ENCODE data around the gene TMEM43.

TMEM43 gene

DNA sequence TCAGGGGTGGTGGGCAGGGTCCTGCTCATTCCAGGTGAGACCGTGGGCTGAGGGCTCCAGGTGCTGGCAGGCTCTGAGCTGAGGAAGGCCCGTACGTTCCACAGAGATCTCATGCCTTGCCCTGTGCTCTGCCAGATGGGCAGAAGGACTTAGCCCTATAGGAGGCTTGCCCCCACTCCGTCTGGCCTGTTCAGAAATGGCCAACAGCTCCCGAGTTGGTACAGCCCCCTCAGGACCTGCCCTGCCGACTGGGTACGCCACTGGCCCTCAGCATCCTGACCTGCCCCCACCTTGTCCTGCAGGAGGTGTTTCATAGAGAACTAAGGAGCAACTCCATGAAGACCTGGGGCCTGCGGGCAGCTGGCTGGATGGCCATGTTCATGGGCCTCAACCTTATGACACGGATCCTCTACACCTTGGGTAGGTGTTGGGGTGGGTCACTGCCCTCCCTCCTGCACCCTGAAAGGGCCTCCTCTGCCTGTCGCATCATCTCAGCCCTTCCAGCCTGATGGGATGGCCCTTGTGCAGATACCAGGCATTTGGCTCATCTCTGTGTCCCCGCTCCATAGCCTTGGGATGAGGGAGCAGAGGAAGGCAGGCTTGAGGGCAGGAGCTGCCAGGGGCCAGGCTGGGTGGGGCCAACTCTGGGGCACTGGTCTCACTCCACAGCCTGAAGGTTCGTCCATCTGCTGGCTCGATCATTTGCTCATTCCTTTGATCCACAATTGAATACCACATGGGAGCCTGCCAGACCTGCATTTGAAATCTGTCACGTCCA lies 14.2 kb downstream of the TMEM43 start:
- TF ChIP-seq, protein P1, sequence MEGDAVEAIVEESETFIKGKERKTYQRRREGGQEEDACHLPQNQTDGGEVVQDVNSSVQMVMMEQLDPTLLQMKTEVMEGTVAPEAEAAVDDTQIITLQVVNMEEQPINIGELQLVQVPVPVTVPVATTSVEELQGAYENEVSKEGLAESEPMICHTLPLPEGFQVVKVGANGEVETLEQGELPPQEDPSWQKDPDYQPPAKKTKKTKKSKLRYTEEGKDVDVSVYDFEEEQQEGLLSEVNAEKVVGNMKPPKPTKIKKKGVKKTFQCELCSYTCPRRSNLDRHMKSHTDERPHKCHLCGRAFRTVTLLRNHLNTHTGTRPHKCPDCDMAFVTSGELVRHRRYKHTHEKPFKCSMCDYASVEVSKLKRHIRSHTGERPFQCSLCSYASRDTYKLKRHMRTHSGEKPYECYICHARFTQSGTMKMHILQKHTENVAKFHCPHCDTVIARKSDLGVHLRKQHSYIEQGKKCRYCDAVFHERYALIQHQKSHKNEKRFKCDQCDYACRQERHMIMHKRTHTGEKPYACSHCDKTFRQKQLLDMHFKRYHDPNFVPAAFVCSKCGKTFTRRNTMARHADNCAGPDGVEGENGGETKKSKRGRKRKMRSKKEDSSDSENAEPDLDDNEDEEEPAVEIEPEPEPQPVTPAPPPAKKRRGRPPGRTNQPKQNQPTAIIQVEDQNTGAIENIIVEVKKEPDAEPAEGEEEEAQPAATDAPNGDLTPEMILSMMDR (IDR thresholded peaks at IDR 0.05; ENCODE audit: low read depth, low read length) = no peak
- H3K9me3 ChIP-seq = no peaks in the 10 kb centered on the region
- H3K4me1 ChIP-seq = no peaks in the 10 kb centered on the region
- DNase-seq = no peak
- no peak overlapping the region for H3K4me3 ChIP-seq (ENCODE audit: low read depth, low read length)
- H3K36me3 ChIP-seq = no peaks in the 10 kb centered on the region
- H3K27me3 ChIP-seq = no peaks in the 10 kb centered on the region

DNA sequence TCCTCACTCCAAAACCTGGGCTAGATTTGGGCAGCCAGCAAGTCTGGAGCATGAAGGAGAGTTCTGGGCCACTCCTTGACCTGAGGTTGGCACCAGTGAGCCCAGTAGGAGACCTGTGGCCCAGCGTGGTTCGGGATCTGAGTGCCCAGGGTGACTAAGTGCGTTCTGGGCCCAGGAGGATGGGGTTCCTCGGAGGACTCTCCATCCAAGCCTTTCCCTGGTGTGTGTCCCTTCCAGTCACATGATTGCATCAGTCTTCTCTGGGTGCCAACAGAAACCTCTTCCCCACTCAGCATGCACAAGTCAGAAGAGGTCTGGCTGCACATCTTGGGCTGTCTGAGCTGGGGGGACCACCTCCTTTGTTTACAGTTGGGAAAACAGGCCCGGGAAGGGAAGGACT lies 14.9 kb downstream of the TMEM43 start:
- TF ChIP-seq, protein P1 (IDR thresholded peaks at IDR 0.05; ENCODE audit: low read depth, low read length) = no peak
- Histone ChIP-seq H3K27me3 (no peaks in the 10 kb centered on the region), H3K4me1 (no peaks in the 10 kb centered on the region), H3K9me3 (no peaks in the 10 kb centered on the region), H3K36me3 (no peaks in the 10 kb centered on the region), H3K4me3 (ENCODE audit: low read depth, low read length) (no peak overlapping the region)
- no peak for DNase-seq

DNA sequence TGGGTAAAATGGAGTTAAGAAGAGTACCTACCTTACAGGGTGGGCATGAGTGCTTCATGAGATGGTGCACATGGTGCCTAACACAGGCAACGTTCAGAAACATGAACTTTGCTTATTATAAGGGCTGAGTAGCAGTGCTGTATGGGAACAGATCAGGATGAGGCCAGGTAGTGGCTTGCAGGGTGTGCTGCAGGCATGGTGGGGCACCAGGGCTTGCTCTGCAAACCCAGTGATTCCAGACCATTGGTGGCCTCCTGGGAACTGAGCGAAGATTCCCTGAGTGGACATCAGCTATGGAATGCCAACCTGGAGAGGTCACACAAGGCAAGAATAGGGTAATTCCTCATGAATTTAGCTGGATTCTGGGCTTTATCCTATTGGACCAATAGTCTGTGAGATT lies 15.8 kb downstream of the TMEM43 start:
- no peaks in the 10 kb centered on the region for H3K4me1 ChIP-seq
- no peaks in the 10 kb centered on the region for H3K27me3 ChIP-seq
- H3K36me3 ChIP-seq = no peaks in the 10 kb centered on the region
- TF ChIP-seq, protein P1 (IDR thresholded peaks at IDR 0.05; ENCODE audit: low read depth, low read length) = no peak
- no peak overlapping the region for H3K4me3 ChIP-seq (ENCODE audit: low read depth, low read length)
- DNase-seq = no peak
- no peaks in the 10 kb centered on the region for H3K9me3 ChIP-seq

DNA sequence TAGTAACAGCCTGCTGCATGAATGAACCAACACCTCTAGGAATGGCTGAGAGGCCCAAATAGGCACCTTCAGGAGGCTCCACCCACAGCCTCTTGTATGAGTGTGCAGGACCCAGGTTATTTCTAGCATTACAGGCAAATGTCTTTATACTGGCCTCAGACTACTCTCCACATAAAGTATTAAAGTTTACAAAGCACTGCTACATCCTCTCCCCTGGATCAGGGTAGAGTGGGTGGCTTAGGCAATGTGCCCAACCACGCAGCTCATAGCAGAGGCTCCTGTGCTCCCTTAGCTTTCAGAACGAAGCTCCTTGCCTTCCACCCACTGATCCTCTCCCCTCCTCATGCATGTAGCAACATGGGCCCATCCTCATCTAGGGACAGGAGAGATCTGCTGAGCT lies 16.3 kb downstream of the TMEM43 start:
- Histone ChIP-seq H3K27me3 (no peaks in the 10 kb centered on the region), H3K36me3 (no peaks in the 10 kb centered on the region), H3K4me3 (ENCODE audit: low read depth, low read length) (no peak overlapping the region), H3K4me1 (no peaks in the 10 kb centered on the region), H3K9me3 (no peaks in the 10 kb centered on the region)
- DNase-seq = no peak
- TF ChIP-seq, protein P1 (IDR thresholded peaks at IDR 0.05; ENCODE audit: low read depth, low read length) = no peak

DNA sequence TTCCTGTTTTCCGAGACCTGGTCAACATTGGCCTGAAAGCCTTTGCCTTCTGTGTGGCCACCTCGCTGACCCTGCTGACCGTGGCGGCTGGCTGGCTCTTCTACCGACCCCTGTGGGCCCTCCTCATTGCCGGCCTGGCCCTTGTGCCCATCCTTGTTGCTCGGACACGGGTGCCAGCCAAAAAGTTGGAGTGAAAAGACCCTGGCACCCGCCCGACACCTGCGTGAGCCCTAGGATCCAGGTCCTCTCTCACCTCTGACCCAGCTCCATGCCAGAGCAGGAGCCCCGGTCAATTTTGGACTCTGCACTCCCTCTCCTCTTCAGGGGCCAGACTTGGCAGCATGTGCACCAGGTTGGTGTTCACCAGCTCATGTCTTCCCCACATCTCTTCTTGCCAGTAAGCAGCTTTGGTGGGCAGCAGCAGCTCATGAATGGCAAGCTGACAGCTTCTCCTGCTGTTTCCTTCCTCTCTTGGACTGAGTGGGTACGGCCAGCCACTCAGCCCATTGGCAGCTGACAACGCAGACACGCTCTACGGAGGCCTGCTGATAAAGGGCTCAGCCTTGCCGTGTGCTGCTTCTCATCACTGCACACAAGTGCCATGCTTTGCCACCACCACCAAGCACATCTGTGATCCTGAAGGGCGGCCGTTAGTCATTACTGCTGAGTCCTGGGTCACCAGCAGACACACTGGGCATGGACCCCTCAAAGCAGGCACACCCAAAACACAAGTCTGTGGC lies 16.9 kb downstream of the TMEM43 start:
- TF ChIP-seq, protein P1 (IDR thresholded peaks at IDR 0.05; ENCODE audit: low read depth, low read length) = no peak
- Histone ChIP-seq H3K36me3 (no peaks in the 10 kb centered on the region), H3K4me3 (ENCODE audit: low read depth, low read length) (no peak overlapping the region), H3K27me3 (no peaks in the 10 kb centered on the region), H3K4me1 (no peaks in the 10 kb centered on the region), H3K9me3 (no peaks in the 10 kb centered on the region)
- no peak for DNase-seq
